ENCODE results near the gene FANCC.

DNA sequence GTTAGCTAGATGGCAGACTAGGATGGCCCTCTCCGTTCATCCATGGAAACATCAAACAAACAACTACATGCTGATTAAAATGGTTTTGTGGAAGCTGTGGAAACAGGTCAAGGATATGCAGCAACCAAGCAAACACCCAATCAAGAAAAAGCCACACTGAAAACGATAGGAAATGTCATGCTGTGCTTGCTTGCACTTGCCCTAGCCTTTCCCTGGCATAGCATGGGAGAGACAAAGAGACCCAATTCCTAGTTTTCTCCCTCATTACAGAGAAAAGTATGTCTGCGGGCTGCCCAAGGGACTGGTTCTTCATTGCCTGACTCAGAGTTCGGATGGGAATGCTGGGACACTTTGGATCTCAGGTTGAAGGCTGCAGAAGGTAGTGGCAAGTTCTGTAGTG is 98.7 kb downstream of the FANCC start:
- TF ChIP-seq, protein P1, sequence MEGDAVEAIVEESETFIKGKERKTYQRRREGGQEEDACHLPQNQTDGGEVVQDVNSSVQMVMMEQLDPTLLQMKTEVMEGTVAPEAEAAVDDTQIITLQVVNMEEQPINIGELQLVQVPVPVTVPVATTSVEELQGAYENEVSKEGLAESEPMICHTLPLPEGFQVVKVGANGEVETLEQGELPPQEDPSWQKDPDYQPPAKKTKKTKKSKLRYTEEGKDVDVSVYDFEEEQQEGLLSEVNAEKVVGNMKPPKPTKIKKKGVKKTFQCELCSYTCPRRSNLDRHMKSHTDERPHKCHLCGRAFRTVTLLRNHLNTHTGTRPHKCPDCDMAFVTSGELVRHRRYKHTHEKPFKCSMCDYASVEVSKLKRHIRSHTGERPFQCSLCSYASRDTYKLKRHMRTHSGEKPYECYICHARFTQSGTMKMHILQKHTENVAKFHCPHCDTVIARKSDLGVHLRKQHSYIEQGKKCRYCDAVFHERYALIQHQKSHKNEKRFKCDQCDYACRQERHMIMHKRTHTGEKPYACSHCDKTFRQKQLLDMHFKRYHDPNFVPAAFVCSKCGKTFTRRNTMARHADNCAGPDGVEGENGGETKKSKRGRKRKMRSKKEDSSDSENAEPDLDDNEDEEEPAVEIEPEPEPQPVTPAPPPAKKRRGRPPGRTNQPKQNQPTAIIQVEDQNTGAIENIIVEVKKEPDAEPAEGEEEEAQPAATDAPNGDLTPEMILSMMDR (conservative IDR thresholded peaks at IDR 0.05 in 1 of 2, IDR thresholded peaks at IDR 0.05 in 1 of 2; ENCODE audit: low read depth in 1 of 2, low read length in 2 of 2), result no peak
- TF ChIP-seq EZH2 (IDR thresholded peaks at IDR 0.05; ENCODE audit: low read length, missing control alignments), result no peak
